ENCODE measurements around the gene LNX1. TPM values are rescaled to one million over a fixed set of nuclear protein-coding genes. Genes with fewer than 3 reads are reported as not detected.

The LNX1 gene
- total and polyA plus RNA-seq, 2 donors (not counting 3 experiments of a cell fraction or from before 2014, with no cell fraction given) = 0.72 to 1.3 TPM

DNA sequence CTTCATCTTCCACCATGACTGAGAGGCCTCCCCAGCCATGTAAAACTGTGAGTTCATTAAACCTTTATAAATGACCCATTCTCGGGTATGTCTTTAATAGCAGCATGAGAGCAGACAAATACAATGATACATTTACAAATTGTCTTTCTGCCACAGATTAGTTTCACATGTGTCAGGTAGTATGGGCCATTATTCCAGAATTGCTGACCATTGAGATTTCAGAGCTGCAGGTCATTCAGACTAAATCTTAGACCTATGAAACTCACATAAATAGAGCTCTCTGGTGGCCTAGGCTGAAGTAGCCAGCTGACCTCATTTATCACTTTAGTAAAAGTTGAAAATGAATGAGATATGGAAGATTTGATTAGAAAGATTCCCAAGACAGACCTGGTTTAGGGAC is 108.0 kb downstream of the LNX1 start:
- CTCF ChIA-PET = no interaction called here

More for the DNA sequence above, 108.0 kb downstream of the LNX1 start:
- Histone ChIP-seq H3K27me3 (ENCODE audit: control insufficient read depth in 2 of 2, insufficient read depth in 2 of 2, low read length in 2 of 2) (peaks cover 0 to 2% of the 10 kb centered on the region in 2 experiments), H4K20me1 (replicated peaks; ENCODE audit: control insufficient read depth, extremely low read depth, insufficient read depth, low read length) (no peaks in the 10 kb centered on the region), H3K4me2 (ENCODE audit: insufficient read depth, low read length) (no peak overlapping the region), H3K9me1 (replicated peaks; ENCODE audit: control insufficient read depth, extremely low read depth, insufficient read depth, low read length) (no peaks in the 10 kb centered on the region), H3K27ac (ENCODE audit: insufficient read depth, low read depth, low read length) (no peak overlapping the region), H3K79me2 (ENCODE audit: control insufficient read depth, insufficient read depth, low read length) (no peaks in the 10 kb centered on the region), H3K36me3 (ENCODE audit: control insufficient read depth in 2 of 2, extremely low read depth in 1 of 2, insufficient read depth in 2 of 2, low read length in 2 of 2) (no peaks in the 10 kb centered on the region), H3K9ac (replicated peaks; ENCODE audit: extremely low read depth, insufficient read depth, low read length) (no peak overlapping the region), H3K4me3 (replicated peaks in 1 of 3; ENCODE audit: insufficient read depth in 1 of 3, low read depth in 1 of 3, low read length in 3 of 3) (no peak overlapping the region), H3K9me3 (replicated peaks; ENCODE audit: control insufficient read depth, insufficient read depth, low read length) (no peaks in the 10 kb centered on the region), H3K4me1 (ENCODE audit: control insufficient read depth, extremely low read depth, insufficient read depth, low read length) (no peaks in the 10 kb centered on the region), H2AFZ (ENCODE audit: low read depth, low read length) (no peak overlapping the region)
- BruUV-seq (replicated peaks) = no TSS peak
- DNase-seq (ENCODE audit: low read depth, low spot score) = no peak
- intact Hi-C loops (cut with micrococcal nuclease) (no loop called here), dilution Hi-C loops (cut with MboI; ENCODE audit: extremely low pct_ligation_motif_present, low sequenced_read_pairs) (no loop called here)
- TF ChIP-seq JUN (IDR thresholded peaks at IDR 0.05; ENCODE audit: borderline replicate concordance, insufficient read depth, insufficient read length, low read depth) = no peak
- TF ChIP-seq FOS (IDR thresholded peaks at IDR 0.05; ENCODE audit: borderline replicate concordance, insufficient read depth, low read length) = no peak
- TF ChIP-seq, protein P1, sequence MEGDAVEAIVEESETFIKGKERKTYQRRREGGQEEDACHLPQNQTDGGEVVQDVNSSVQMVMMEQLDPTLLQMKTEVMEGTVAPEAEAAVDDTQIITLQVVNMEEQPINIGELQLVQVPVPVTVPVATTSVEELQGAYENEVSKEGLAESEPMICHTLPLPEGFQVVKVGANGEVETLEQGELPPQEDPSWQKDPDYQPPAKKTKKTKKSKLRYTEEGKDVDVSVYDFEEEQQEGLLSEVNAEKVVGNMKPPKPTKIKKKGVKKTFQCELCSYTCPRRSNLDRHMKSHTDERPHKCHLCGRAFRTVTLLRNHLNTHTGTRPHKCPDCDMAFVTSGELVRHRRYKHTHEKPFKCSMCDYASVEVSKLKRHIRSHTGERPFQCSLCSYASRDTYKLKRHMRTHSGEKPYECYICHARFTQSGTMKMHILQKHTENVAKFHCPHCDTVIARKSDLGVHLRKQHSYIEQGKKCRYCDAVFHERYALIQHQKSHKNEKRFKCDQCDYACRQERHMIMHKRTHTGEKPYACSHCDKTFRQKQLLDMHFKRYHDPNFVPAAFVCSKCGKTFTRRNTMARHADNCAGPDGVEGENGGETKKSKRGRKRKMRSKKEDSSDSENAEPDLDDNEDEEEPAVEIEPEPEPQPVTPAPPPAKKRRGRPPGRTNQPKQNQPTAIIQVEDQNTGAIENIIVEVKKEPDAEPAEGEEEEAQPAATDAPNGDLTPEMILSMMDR (IDR thresholded peaks at IDR 0.05; ENCODE audit: extremely low read depth in 1 of 2, insufficient read depth in 1 of 2, low read depth in 1 of 2, low read length in 2 of 2) = no peak
- TF ChIP-seq GATA2 (IDR thresholded peaks at IDR 0.05; ENCODE audit: insufficient read depth, insufficient read length, low read depth, low read length) = no peak
- TF ChIP-seq MYC (IDR thresholded peaks at IDR 0.05; ENCODE audit: low read depth, low read length) = no peak
- TF ChIP-seq, protein P2, sequence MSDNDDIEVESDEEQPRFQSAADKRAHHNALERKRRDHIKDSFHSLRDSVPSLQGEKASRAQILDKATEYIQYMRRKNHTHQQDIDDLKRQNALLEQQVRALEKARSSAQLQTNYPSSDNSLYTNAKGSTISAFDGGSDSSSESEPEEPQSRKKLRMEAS (IDR thresholded peaks at IDR 0.05; ENCODE audit: insufficient read depth, insufficient read length) = no peak
- TF ChIP-seq EZH2 (IDR thresholded peaks at IDR 0.05; ENCODE audit: borderline replicate concordance, low read depth, low read length, severe bottlenecking) = no peak
- TF ChIP-seq POLR2AphosphoS5 (IDR thresholded peaks at IDR 0.05; ENCODE audit: insufficient read depth, low read depth, low read length) = no peak
- no peak for TF ChIP-seq POLR2A (IDR thresholded peaks at IDR 0.05; ENCODE audit: low read depth, low read length)
- POLR2A ChIA-PET = no interaction called here
- no peak for FAIRE-seq

Data from endothelial cell of umbilical vein (primary cell).